Subcutaneous abdominal adipose tissue (tissue), 5 donors: Measurements from ENCODE around the gene CCDC188.

Experiments used
- H3K27ac ChIP-seq: one replicate; pipeline ENCODE4 v1.7.0; 2013; ENCODE audit warnings: low read depth, mild to moderate bottlenecking, inconsistent platforms, low read length, moderate library complexity
- H3K27me3 ChIP-seq, 5 donors: one replicate each; pipeline ENCODE4 v1.7.0; 2013; ENCODE audit warnings: low read length in 5 of 5, inconsistent platforms in 1 of 5; ENCODE audit not compliant: control insufficient read depth in 5 of 5, insufficient read depth in 4 of 5
- H3K36me3 ChIP-seq, 5 donors: one replicate each; pipeline ENCODE4 v1.7.0; 2013; ENCODE audit warnings: low read length in 5 of 5; ENCODE audit not compliant: control insufficient read depth in 5 of 5, insufficient read depth in 5 of 5
- H3K4me1 ChIP-seq, 5 donors: one replicate each; pipeline ENCODE4 v1.7.0; 2013; ENCODE audit warnings: low read length in 5 of 5, mild to moderate bottlenecking in 3 of 5, moderate library complexity in 1 of 5; ENCODE audit not compliant: control insufficient read depth in 5 of 5, insufficient read depth in 5 of 5
- H3K4me3 ChIP-seq, 5 donors: one replicate each; pipeline ENCODE4 v1.7.0; 2013; ENCODE audit warnings: low read length in 5 of 5, low read depth in 1 of 5
- H3K9ac ChIP-seq, 5 donors: one replicate each; pipeline ENCODE4 v1.7.0; 2013; ENCODE audit warnings: low read length in 5 of 5, mild to moderate bottlenecking in 4 of 5, moderate library complexity in 3 of 5
- H3K9me3 ChIP-seq, 5 donors: one replicate each; pipeline ENCODE4 v1.7.0; 2013; ENCODE audit warnings: low read length in 5 of 5; ENCODE audit not compliant: control insufficient read depth in 5 of 5
- donor health status: healthy.
- donor health status: healthy.
- donor health status: healthy.
- donor health status: healthy.
- donor health status: healthy.

Gene CCDC188

DNA sequence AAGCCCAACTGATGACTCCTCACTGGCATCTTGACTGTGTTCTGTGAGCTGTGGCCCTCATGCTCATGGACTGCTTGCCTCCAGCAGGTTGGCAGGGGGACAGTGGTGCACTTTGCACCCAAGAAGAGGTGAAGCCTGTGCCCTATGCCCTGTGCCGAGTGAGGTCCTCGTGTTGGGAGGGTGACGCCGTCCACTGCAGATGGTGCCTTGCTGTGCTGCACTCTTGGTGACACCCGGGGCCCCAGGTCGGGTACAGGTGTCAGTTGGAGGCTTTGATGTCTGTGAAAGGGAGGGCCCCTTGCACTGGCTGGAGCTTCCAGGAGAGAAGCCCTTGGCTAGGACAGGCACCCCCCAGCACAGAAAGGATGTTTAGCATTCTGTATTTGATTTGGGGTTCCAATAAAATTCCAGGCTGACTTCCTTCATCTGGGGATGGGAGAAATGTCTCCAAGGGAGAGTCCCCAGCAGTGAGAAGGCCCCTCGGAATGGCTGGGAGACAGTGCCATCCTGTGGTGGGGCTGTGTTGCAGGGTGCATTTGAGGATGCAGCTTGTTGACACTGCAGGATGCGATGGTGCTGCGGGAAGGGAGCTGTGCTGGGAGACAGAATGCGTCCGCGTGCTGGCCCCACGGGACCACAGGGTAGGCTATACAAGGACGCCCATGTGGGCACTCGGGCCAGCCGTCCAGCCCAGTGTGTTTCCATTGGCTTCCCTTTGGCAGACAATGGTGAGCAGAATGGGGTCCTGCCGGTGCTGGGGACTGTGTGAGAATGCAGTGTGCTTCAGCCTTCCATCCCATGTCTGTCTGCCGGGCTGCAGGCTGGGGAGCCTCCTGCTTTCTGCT lies 21.7 kb downstream of the CCDC188 start:
- H3K36me3 ChIP-seq: peaks cover 0 to 36% (median 30%) of the 10 kb centered on the region in 5 donors
- H3K9me3 ChIP-seq: no peaks in the 10 kb centered on the region
- H3K4me3 ChIP-seq: no peak overlapping the region
- H3K9ac ChIP-seq: no peak overlapping the region
- no peak overlapping the region for H3K27ac ChIP-seq
- H3K27me3 ChIP-seq: no peaks in the 10 kb centered on the region
- peaks cover 3 to 37% (median 31%) of the 10 kb centered on the region in 5 donors for H3K4me1 ChIP-seq

DNA sequence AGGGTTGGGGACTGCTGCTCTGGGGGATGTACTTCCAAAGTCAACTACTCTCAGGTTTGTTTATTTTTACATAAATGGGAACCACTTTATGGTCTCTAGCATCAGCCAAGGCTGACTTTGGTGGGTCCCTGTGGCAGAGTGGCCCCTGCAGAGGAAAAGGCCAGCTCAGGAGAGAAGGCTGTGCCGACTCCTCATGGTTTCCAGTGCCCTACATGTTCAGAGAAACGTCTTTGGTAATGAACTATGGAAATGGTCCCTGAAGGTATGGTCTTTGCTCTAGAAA lies 22.3 kb downstream of the CCDC188 start:
- Histone ChIP-seq H3K36me3 (peaks cover 0 to 42% (median 36%) of the 10 kb centered on the region in 5 donors), H3K27ac (no peak overlapping the region), H3K4me3 (no peak overlapping the region), H3K4me1 (peaks cover 3 to 31% (median 25%) of the 10 kb centered on the region in 5 donors), H3K27me3 (no peaks in the 10 kb centered on the region), H3K9ac (no peak overlapping the region), H3K9me3 (no peaks in the 10 kb centered on the region)

GRCh38 chr22:20127869-20128618 lies 22.8 kb downstream of the CCDC188 start:
- peaks cover 0 to 45% (median 38%) of the 10 kb centered on the region in 5 donors for H3K36me3 ChIP-seq
- no peak overlapping the region for H3K4me3 ChIP-seq
- no peak overlapping the region for H3K27ac ChIP-seq
- H3K4me1 ChIP-seq: peaks cover 3 to 27% (median 20%) of the 10 kb centered on the region in 5 donors
- H3K27me3 ChIP-seq: no peaks in the 10 kb centered on the region
- no peaks in the 10 kb centered on the region for H3K9me3 ChIP-seq
- H3K9ac ChIP-seq: no peak overlapping the region

DNA sequence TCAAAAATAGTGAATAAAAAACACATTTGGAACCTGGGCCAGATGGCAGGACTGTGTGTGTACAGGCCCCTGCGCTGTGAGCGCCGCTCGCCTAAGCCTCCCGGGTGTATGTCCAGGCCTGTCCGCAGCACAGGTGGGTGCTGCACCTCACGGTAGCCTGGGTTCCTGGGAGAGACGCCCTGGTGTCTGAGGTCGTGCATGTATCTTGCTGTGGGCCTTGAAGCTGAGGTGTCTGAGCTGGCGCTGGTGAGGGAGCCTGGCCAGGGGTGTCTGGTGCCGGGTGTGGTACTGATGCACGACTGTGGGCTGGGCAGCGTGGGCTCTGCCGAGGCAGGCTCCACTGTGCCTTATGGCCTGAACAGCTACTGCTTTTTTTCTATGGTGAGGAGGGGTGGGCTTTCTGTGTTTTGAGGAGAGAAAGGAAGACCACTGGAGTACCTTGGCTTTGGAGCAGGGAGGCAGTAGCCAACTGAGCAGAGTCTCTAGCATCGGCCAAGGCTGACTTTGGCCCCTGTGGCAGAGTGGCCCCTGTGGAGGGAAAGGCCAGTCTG lies 23.5 kb downstream of the CCDC188 start:
- Histone ChIP-seq H3K9ac (no peak overlapping the region), H3K4me1 (peaks cover 1 to 20% (median 14%) of the 10 kb centered on the region in 5 donors), H3K27ac (no peak overlapping the region), H3K4me3 (no peak overlapping the region), H3K36me3 (peaks cover 0 to 46% (median 38%) of the 10 kb centered on the region in 5 donors), H3K27me3 (no peaks in the 10 kb centered on the region), H3K9me3 (no peaks in the 10 kb centered on the region)

DNA sequence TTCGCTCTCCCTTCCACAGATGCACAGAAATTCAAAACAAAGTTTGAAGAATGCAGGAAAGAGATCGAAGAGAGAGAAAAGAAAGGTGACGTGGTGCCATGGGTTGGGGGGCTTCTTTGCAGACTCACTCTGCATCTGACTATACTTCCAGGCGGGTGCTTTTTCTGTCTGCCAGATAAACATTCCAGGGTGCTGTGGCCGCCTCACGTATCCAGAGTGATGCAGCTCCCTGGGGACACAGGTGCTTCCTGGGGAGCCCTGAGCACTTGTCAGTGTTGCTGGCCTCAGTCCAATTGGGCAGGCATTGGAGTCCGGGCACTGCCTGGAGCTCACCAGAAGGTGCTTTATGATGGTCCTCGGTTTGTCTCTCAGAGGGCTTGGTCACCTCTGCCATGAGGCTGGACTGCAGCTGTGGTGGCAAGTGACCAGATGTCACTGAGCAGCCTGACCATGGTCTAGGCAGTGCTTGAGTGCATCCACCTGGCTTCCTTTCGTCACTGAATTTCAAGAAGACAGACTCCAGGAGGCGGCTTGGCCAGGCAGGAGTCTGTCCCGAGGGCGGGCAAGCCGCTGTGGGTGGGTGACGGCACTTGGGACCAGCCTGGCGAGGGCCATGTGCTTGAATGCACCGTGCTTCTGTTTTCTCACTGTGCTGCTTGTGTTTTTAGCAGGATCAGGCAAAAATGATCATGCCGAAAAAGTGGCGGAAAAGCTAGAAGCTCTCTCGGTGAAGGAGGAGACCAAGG lies 24.4 kb downstream of the CCDC188 start:
- peaks cover 1 to 16% (median 10%) of the 10 kb centered on the region in 5 donors for H3K4me1 ChIP-seq
- peaks cover 0 to 55% (median 48%) of the 10 kb centered on the region in 5 donors for H3K36me3 ChIP-seq

DNA sequence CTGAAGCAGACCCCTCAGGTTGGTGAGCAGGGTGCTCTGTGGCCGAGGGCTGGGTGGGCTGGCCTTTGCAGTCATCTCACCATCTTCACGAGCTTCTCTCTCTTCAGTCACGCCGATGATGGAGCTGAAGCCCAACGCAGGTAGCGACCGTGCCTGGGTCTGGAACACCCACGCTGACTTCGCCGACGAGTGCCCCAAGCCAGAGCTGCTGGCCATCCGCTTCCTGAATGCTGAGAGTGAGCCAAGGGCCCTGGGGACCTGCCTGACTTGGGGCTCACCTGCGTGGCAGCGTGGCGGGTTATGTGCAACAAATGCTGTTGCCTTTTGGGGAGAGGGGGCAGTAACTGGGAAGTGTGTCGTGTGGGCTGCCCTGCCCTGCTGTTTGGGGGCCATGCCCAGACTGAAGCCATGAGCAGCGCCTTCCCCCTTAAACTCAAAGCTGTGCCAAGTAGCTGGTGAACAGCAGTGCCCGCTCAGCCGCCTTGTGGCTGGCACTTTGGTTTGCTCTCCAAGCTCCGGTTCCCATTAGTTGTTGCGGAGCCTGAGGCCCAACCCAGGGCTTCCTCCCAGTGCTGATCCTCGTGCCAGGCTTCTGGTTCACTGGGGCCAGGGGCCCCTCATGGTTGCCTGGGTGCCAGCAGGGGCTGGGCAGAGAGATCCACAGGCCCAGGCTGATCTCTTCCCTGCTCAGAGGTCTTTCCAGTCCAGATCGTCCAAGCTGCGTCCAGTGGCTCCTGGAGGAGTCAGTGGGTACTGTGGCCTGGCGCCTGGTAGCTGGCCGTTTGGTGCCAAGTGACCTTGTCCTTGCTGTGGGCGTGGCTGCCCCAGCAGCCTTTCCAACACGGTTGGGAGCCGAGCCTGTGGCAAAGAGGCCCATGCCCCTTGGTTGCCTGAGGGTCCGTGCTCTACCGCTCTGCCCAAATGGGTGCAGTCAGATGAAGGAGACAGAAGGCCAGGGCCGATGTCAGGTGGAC lies 25.4 kb downstream of the CCDC188 start:
- no peak overlapping the region for H3K27ac ChIP-seq
- peaks cover 1 to 12% (median 6%) of the 10 kb centered on the region in 5 donors for H3K4me1 ChIP-seq
- H3K27me3 ChIP-seq: no peaks in the 10 kb centered on the region
- no peaks in the 10 kb centered on the region for H3K9me3 ChIP-seq
- H3K36me3 ChIP-seq: peaks cover 0 to 58% (median 51%) of the 10 kb centered on the region in 5 donors
- no peak overlapping the region for H3K4me3 ChIP-seq
- H3K9ac ChIP-seq: no peak overlapping the region

More for the DNA sequence above, 24.4 kb downstream of the CCDC188 start:
- Histone ChIP-seq H3K27me3 (no peaks in the 10 kb centered on the region), H3K4me3 (no peak overlapping the region), H3K9ac (no peak overlapping the region), H3K9me3 (no peaks in the 10 kb centered on the region), H3K27ac (no peak overlapping the region)

DNA sequence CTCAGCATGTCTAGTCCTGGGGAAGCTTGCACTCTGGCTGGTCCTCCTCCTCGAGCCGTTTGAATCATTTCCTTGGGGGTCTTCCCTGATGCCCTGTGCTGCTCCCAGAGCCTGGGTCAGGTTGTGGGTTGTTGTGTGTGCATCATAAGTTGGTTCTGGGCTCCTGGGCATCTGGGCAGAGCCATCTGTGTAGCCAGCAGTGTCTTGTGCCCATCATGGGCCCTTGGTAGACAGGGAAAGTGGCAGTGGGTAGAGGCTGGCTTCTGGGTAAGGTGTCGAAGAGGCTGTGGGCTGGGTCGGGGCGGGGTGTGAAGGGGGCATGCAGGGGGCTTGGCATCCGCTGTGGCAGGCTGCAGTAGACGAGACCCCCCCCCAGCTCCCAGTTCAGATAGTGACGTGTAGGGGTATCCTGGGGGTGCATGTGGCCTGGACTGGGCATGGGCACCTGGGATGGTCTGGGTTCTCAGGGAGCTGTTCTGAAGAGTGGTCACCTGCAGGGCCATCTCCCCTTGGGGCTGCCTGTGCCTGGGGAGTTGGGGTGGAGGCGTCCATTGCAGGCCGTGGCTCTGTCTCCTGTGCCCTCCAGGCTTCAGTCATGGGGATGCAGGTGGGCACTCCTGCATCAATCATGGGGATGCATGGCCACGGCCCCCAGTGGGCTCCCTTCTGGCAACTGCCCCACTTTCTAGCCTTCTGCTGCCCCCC lies 26.6 kb downstream of the CCDC188 start:
- Histone ChIP-seq H3K9me3 (no peaks in the 10 kb centered on the region), H3K27me3 (no peaks in the 10 kb centered on the region), H3K4me1 (peaks cover 0 to 11% (median 4%) of the 10 kb centered on the region in 5 donors), H3K4me3 (no peak overlapping the region), H3K36me3 (peaks cover 0 to 67% (median 61%) of the 10 kb centered on the region in 5 donors), H3K9ac (no peak overlapping the region), H3K27ac (no peak overlapping the region)

DNA sequence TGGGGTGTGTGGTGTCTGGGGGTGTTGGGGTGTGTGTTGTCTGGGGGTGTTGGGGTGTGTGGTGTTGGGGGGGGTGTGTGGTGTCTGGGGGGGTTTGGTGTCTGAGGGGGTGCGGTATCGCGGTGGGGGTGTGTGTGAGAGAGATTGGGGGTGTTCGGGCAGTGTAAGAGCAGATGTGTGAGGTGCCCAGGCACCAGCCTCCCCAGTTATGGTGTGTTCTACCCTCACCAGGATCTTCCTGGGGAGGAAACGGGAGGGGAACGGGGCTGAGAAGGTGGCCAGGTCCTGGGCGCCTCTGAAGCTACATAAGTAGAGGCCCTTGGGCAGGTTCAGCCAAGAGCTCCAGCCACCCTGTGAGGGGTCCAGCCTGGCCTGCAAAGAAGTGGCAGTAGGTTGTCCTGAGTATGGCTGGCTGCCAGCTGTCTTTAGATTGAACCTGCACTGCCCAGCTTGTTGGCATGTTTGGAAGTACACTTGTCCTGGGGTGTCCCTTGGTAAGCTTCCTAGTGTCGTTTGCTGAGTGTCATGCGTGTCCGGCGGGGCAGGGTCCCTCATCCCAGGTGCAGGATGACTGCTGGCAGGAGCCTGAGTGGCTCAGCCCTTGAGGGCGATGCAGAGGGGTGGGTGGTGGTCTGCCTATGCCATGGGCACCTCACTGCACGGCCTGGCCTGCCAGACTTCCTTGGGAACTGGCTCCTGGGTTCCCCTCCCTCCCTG lies 27.3 kb downstream of the CCDC188 start:
- H3K27me3 ChIP-seq: no peaks in the 10 kb centered on the region
- H3K4me3 ChIP-seq: no peak overlapping the region
- no peak overlapping the region for H3K9ac ChIP-seq
- peaks cover under 1 to 18% (median 8%) of the 10 kb centered on the region in 5 donors for H3K4me1 ChIP-seq
- peaks cover 0 to 69% (median 64%) of the 10 kb centered on the region in 5 donors for H3K36me3 ChIP-seq
- H3K9me3 ChIP-seq: no peaks in the 10 kb centered on the region
- H3K27ac ChIP-seq: no peak overlapping the region
